Measurements from ENCODE around the gene NUDT3.
"Not testable (repeated sequence)": the region's sequence is repeated elsewhere in the genome, so short reads cannot be mapped to it uniquely, and the experiment has no call there.

The NUDT3 gene

DNA sequence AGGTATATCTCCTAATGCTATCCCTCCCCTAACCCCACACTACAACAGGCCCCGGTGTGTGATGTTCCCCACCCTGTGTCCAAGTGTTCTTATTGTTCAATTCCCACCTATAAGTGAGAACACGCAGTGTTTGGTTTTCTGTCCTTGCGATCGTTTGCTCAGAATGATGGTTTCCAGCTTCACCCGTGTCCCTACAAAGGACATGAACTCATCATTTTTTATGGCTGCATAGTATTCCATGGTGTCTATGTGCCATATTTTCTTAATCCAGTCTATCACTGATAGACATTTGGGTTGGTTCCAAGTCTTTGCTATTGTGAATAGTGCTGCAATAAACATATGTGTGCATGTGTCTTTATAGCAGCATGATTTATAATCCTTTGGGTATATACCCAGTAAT is 20.6 kb downstream of the NUDT3 start:
- DNase-seq (ENCODE audit: low read depth in 3 of 3, low spot score in 1 of 3): not testable (repeated sequence)

GRCh38 chr6:34370361-34370760 is 22.1 kb downstream of the NUDT3 start:
- no peak for DNase-seq (ENCODE audit: low read depth in 3 of 3, low spot score in 1 of 3)

DNA sequence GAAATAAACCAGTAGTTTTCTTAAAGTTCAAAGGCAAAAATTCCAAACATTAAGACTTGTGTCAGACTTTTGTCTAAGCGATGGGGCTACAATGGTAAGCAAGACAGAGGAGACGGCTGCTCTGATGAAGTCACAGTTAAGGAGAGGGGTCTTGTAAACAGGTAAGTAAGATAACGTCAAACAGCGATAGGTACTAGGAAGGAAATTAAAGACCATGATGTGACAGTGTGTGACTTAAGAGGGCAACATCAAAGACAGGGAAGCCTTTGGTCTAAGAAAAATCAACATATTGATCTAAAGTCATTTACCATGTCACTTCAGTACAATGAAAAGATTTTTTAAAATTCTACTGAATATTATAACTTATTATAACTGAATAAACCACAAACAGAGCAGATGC is 23.1 kb downstream of the NUDT3 start:
- DNase-seq (ENCODE audit: low read depth in 3 of 3, low spot score in 1 of 3): no peak

DNA sequence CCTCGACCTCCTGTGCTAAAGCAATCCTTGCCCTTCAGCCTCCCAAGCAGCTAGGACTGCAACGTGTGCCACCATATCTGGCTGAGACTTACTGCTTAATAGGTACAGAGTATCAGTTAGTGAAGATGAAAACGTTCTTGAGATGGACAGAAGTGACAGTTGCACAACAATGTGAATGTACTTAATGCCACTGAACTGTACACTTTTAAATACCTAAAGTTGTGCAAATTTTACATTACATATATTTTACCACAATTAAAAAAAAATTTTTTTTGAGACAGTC is 25.9 kb downstream of the NUDT3 start:
- no peak for DNase-seq (ENCODE audit: low read depth in 3 of 3, low spot score in 1 of 3)

DNA sequence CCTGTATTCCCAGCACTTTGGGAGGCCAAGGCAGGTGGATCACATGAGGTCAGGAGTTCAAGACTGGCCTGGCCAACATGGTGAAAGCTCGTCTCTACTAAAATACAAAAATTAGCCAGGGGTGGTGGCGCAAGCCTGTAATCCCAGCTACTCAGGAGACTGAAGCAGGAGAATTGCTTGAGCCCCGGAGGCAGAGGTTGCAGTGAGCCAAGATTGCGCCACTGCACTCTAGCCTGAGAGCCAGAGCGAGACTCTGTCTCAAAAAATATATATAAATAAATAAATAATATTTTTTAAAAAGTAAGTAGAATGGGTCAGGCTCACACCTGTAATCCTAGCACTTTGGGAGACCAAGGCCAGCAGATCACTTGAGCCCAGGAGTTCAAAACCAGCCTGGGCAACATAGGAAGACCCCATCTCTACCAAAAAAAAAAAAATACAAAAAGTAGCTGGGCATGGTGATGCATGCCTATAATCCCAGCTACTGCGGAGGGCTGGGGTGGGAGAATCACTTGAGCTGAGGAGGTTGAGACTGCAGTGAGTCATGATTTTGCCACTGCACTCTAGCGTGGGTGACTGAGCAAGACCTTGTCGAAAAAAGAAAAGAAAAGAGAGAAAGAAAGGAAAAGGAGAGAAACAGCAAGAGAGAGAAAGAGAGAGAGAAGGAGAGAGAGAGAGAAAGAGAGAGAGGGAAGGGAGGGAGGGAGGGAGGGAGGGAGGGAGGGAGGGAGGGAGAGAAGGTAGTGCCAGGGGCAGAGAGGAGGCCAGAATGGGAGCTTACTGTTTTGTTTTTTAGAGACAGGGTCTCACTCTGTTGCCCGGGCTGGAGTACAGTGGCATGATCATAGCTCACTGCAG is 26.5 kb downstream of the NUDT3 start:
- DNase-seq (ENCODE audit: low read depth in 3 of 3, low spot score in 1 of 3): not testable (repeated sequence)

- DNase-seq (ENCODE audit: low read depth in 3 of 3, low spot score in 1 of 3): not testable (repeated sequence)
Measured at GRCh38 chr6:34363681-34364075, 28.8 kb downstream of the NUDT3 start.

GRCh38 chr6:34362909-34363680 is 29.4 kb downstream of the NUDT3 start:
- DNase-seq (ENCODE audit: low read depth in 3 of 3, low spot score in 1 of 3): no peak

DNA sequence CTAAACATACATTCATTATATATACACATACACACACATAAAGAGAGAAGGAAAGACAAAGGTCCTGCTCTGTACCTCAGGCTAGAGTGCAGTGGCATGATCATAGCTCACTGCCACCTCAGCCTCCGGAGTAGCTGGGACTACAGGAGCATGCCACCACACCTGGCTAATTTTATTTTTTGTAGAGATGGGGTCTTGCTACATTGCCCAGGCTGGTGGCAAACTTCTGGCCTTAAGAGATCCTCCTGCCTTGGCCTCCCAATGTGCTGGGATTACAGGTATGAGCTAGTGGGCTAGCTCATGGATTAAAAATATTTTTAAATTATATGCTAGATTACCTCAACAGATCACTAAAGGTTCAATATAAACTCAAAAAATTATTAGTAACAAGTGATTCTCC is 30.3 kb downstream of the NUDT3 start:
- DNase-seq (ENCODE audit: low read depth in 3 of 3, low spot score in 1 of 3): no peak

GRCh38 chr6:34360556-34360955 is 31.9 kb downstream of the NUDT3 start:
- no peak for DNase-seq (ENCODE audit: low read depth in 3 of 3, low spot score in 1 of 3)

DNA sequence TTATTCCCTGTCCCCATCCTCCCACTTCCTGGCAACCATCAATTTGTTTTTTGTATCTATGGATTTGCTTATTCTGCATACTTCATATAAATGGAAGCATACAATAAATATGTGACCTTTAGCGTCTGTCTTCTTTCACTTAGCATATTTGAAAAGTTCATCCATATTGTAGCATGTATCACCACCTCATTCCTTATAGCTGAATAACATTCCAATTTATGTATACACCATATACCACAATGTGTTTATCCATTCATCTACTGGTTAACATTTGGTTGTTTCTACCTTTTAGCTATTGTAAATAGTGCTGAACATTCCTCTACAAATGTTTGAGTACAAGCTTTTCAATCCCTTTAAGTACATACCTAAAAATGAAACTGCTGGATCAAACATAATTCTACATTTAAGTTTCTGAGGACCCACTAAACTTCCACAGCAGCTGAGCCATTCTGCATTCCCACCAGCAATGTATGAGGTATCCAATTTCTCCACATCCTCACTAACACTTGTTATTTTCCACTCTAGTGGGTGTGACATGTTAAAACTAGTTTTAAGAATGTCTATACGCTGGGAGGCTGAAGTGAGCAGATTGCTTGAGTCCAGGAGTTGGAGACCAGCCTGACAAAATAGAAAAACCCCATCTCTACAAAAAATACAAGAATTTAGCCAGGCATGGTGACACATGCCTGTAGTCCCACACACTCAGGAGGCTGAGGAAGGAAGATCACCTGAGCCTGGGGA is 32.9 kb downstream of the NUDT3 start:
- no peak for DNase-seq (ENCODE audit: low read depth in 3 of 3, low spot score in 1 of 3)

- DNase-seq (ENCODE audit: low read depth in 3 of 3, low spot score in 1 of 3): no peak
Measured at GRCh38 chr6:34358389-34358905, 34.0 kb downstream of the NUDT3 start.

GRCh38 chr6:34357937-34358336 is 34.5 kb downstream of the NUDT3 start:
- no peak for DNase-seq (ENCODE audit: low read depth in 3 of 3, low spot score in 1 of 3)

DNA sequence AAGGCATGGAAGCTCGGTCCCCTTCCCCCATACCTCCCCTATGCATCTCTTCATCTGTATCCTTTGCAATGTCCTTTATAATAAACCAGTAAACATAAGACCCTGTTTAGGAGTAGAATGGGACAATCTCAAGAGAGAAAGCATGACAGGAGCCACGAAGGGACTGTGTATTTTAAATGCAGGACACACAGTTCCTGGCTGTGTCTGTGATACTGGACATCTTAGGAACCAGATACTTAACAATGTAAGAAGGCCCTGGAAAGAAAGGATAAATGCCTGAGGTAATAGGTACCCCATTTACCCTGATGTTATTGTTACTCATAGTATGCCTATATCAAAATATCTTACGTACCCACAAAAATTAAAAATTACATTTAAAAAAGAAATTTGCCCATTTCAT is 36.6 kb downstream of the NUDT3 start:
- no peak for DNase-seq (ENCODE audit: low read depth in 3 of 3, low spot score in 1 of 3)

- DNase-seq (ENCODE audit: low read depth in 3 of 3, low spot score in 1 of 3): not testable (repeated sequence)
Measured at GRCh38 chr6:34354230-34354629, 38.2 kb downstream of the NUDT3 start.

- not testable (repeated sequence) for DNase-seq (ENCODE audit: low read depth in 3 of 3, low spot score in 1 of 3)
Measured at GRCh38 chr6:34353530-34353929, 38.9 kb downstream of the NUDT3 start.

DNA sequence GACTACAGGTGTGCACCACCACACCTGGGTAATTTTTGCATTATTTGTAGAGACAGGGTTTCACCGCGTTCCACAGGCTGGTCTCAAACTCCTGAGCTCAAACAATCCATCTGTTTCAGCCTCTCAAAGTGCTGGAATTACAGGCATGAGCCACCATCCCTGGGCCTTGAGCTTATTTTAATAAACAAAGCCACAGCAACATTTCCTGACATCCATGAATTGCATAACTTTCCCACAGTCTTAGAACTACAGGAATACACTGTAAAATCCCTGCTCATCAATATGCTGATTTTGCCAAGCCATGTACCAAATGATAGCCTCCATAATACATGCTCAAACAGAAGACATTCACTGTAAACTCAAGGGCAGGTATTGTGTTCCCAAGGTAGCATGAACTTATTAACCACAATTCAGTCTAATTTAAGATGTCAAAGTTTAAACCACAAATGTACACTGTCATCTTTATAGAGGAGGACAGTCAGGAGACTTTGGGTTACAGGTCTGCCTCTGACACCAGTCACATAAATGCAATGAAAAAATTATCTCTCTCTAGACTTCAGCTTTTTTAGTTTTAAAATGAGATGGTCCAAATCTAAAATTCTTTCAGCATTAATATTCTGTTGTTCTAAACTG is 40.0 kb downstream of the NUDT3 start:
- no peak for DNase-seq (ENCODE audit: low read depth in 3 of 3, low spot score in 1 of 3)

DNA sequence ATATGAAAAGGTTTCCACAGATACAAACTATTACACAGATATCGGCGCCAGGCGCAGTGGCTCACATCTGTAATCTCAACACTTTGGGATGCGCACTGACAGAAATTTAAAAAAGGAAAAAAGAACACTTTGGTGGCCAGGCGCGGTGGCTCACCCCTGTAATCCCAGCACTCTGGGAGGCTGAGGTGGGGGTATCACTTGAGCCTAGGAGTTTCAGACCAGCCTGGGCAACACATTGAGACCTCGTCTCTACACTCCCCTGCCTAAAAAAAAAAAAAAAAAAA is 41.6 kb downstream of the NUDT3 start:
- DNase-seq (ENCODE audit: low read depth in 3 of 3, low spot score in 1 of 3): no peak

GRCh38 chr6:34350137-34350933 is 42.1 kb downstream of the NUDT3 start:
- DNase-seq (ENCODE audit: low read depth in 3 of 3, low spot score in 1 of 3): no peak

DNA sequence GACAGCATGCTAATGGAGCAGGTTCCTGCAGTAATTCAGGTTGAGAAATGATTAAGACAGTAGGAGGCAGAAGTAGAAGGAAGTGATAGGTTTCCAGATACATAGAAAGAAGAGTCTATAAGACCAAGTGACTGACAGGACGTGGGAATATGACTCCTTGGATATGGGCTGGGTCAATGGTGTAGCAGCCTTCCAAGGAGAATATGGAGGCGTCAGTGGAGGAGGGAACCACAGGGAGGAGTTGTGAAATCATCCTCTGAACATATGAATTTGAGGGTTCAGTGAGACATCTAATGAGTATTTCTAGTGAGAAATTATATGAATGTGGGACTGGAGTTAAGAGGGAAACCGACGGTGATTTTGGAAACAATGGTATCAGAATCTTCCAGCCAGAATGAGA is 43.3 kb downstream of the NUDT3 start:
- no peak for DNase-seq (ENCODE audit: low read depth in 3 of 3, low spot score in 1 of 3)

GRCh38 chr6:34347303-34347702 is 45.2 kb downstream of the NUDT3 start:
- no peak for DNase-seq (ENCODE audit: low read depth in 3 of 3, low spot score in 1 of 3)

All from stimulated activated CD4-positive, alpha-beta T cell treated with anti-CD3 and anti-CD28 coated beads, TNF-alpha, amount 100 ng/mL, for 1 hour (primary cell).